Endothelial cell of umbilical vein (primary cell): ENCODE results near the gene EEFSEC. TPM values are rescaled to one million over a fixed set of nuclear protein-coding genes. Genes with fewer than 3 reads are reported as not detected.

Source experiments
- BruUV-seq: library from RNA; stranded (reverse); fragments of 400-500 nt; replicated peaks from 2 replicates; lab custom pipeline; 2021; lab: Mats Ljungman, UMichigan
- CTCF ChIA-PET: fragments of 300-600, 350-600 bp; sonication (Branson Sonifier 250); formaldehyde crosslinking; loops from one replicate; lab custom pipeline; 2021; ENCODE audit warnings: antibody characterized with exemption, inconsistent platforms; lab: Charles Lee
- POLR2A ChIA-PET: fragments of 300-600, 350-600 bp; sonication (Branson Sonifier 250); formaldehyde crosslinking; loops from one replicate; lab custom pipeline; 2021; ENCODE audit warnings: antibody characterized with exemption, inconsistent platforms; lab: Charles Lee
- DNase-seq: peaks from one replicate; pipeline ENCODE4 v3.0.0-alpha.2; 2011; ENCODE audit warnings: low read depth, low spot score
- FAIRE-seq: peaks from 2 replicates; lab custom pipeline; 2011; peaks lifted over from hg19 to GRCh38; lab: Jason Lieb, UNC
- H2AFZ ChIP-seq: 2 replicates; pipeline ENCODE4 v1.6.0; 2012; ENCODE audit warnings: low read depth, low read length, control low read depth, inconsistent platforms
- H3K27ac ChIP-seq: 2 replicates; pipeline ENCODE4 v1.5.1; 2011; ENCODE audit warnings: low read depth, mild to moderate bottlenecking, control low read depth, low read length, moderate library complexity; ENCODE audit not compliant: insufficient read depth
- H3K27me3 ChIP-seq, 2 experiments: 2 replicates each; pipeline versions ENCODE4 v1.6.0 to v1.6.1; 2011; ENCODE audit warnings: low read length in 2 of 2, mixed read lengths in 1 of 2; ENCODE audit not compliant: control insufficient read depth in 2 of 2, insufficient read depth in 2 of 2
- H3K36me3 ChIP-seq, 2 experiments: 2 replicates in 1 of 2; 3 replicates in 1 of 2; pipeline ENCODE4 v1.5.1; 2011; ENCODE audit warnings: low read length in 2 of 2, mild to moderate bottlenecking in 1 of 2, moderate library complexity in 1 of 2; ENCODE audit not compliant: control insufficient read depth in 2 of 2, insufficient read depth in 2 of 2; ENCODE audit errors: extremely low read depth in 1 of 2
- H3K4me1 ChIP-seq: 3 replicates; pipeline ENCODE4 v1.5.1; 2011; ENCODE audit warnings: mild to moderate bottlenecking, low read length; ENCODE audit not compliant: control insufficient read depth, insufficient read depth; ENCODE audit errors: extremely low read depth
- H3K4me2 ChIP-seq: 2 replicates; pipeline ENCODE4 v1.6.1; 2011; ENCODE audit warnings: low read length, control low read depth, mixed read lengths; ENCODE audit not compliant: insufficient read depth
- H3K4me3 ChIP-seq, 3 experiments: fragments of 200-600 bp in 1 of 3; sonication (generic), shearing (Covaris generic) in 1 of 3; replicated peaks in 1 of 3; 2 replicates each; pipeline ENCODE4 v1.5.1; 2011 to 2016; ENCODE audit warnings: control low read depth in 3 of 3, low read length in 3 of 3, mild to moderate bottlenecking in 2 of 3, inconsistent platforms in 1 of 3, low read depth in 1 of 3, moderate library complexity in 1 of 3; ENCODE audit not compliant: insufficient read depth in 1 of 3
- H3K79me2 ChIP-seq: 2 replicates; pipeline ENCODE4 v1.6.0; 2012; ENCODE audit warnings: low read length, inconsistent platforms; ENCODE audit not compliant: control insufficient read depth, insufficient read depth
- H3K9ac ChIP-seq: replicated peaks from 2 replicates; pipeline ENCODE3; 2011; ENCODE audit warnings: low read length, control low read depth; ENCODE audit not compliant: insufficient read depth; ENCODE audit errors: extremely low read depth
- H3K9me1 ChIP-seq: replicated peaks from 3 replicates; pipeline ENCODE4 v1.6.0; 2011; ENCODE audit warnings: mild to moderate bottlenecking, low read length; ENCODE audit not compliant: control insufficient read depth, insufficient read depth; ENCODE audit errors: extremely low read depth
- H3K9me3 ChIP-seq: replicated peaks from 2 replicates; pipeline ENCODE4 v1.5.1; 2012; ENCODE audit warnings: low read length, inconsistent platforms; ENCODE audit not compliant: control insufficient read depth, insufficient read depth
- H4K20me1 ChIP-seq: replicated peaks from 2 replicates; pipeline ENCODE3; 2011; ENCODE audit warnings: mild to moderate bottlenecking, low read length; ENCODE audit not compliant: control insufficient read depth, insufficient read depth; ENCODE audit errors: extremely low read depth
- EZH2 ChIP-seq: IDR thresholded peaks from 2 replicates; pipeline ENCODE4 v1.6.1; 2012; ENCODE audit warnings: borderline replicate concordance, low read depth, mild to moderate bottlenecking, moderate library complexity, low read length, inconsistent platforms; ENCODE audit not compliant: severe bottlenecking
- FOS ChIP-seq: IDR thresholded peaks from 2 replicates; pipeline ENCODE4 v1.6.1; 2011; ENCODE audit warnings: mild to moderate bottlenecking, low read length, moderate library complexity, borderline replicate concordance; ENCODE audit not compliant: insufficient read depth
- GATA2 ChIP-seq: IDR thresholded peaks from 2 replicates; pipeline ENCODE4 v1.7.0; 2011; ENCODE audit warnings: low read depth, mild to moderate bottlenecking, moderate library complexity, mixed read lengths, low read length; ENCODE audit not compliant: insufficient read length, insufficient read depth
- JUN ChIP-seq: IDR thresholded peaks from 2 replicates; pipeline ENCODE4 v1.6.1; 2011; ENCODE audit warnings: borderline replicate concordance, low read depth; ENCODE audit not compliant: insufficient read length, insufficient read depth
- MYC ChIP-seq: IDR thresholded peaks from one replicate; pipeline ENCODE4 v1.6.1; 2011; ENCODE audit warnings: mild to moderate bottlenecking, low read depth, low read length
- POLR2A ChIP-seq: IDR thresholded peaks from 2 replicates; pipeline ENCODE4 v1.6.1; 2012; ENCODE audit warnings: low read depth, mild to moderate bottlenecking, control low read depth, low read length
- POLR2AphosphoS5 ChIP-seq: IDR thresholded peaks from 2 replicates; pipeline ENCODE4 v1.6.1; 2012; ENCODE audit warnings: low read depth, mild to moderate bottlenecking, control low read depth, low read length, moderate library complexity; ENCODE audit not compliant: insufficient read depth
- dilution Hi-C: fragments of 300-500 bp; cut with MboI; formaldehyde crosslinking; loops from one replicate; pipeline ENCODE4 v1.15.0; 2019; ENCODE audit warnings: low sequenced_read_pairs; ENCODE audit not compliant: extremely low pct_ligation_motif_present
- intact Hi-C: fragments of 100-400 bp; cut with micrococcal nuclease; formaldehyde crosslinking; loops from one replicate; pipeline ENCODE4 v1.10.0; 2022
- polyA plus RNA-seq, 4 experiments: library from polyadenylated mRNA; depleted of rRNA in 3 of 4; stranded (reverse) in 3 of 4; unstranded in 1 of 4; fragments of >200 nt; gene quantifications; 2 replicates each; pipeline versions ENCODE4 v1.2.1 to v1.2.3, GENCODE V29; 2011 to 2012; ENCODE audit warnings: missing spikeins in 1 of 4
- total RNA-seq: library from RNA; stranded (reverse); gene quantifications from 2 replicates; pipeline ENCODE4 v1.2.3, GENCODE V29; 2021
- TF ChIP-seq, protein P1 (sequence below), 2 donors: IDR thresholded peaks; 1 replicate in 1 of 2; 2 replicates in 1 of 2; pipeline ENCODE4 v1.5.1; 2011; ENCODE audit warnings: low read length in 2 of 2, mild to moderate bottlenecking in 2 of 2, moderate library complexity in 2 of 2, control low read depth in 1 of 2, inconsistent platforms in 1 of 2, low read depth in 1 of 2; ENCODE audit not compliant: insufficient read depth in 1 of 2; ENCODE audit errors: extremely low read depth in 1 of 2
- TF ChIP-seq, protein P2 (sequence below): IDR thresholded peaks from 2 replicates; pipeline ENCODE4 v1.6.1; 2011; ENCODE audit not compliant: insufficient read depth, insufficient read length

Gene EEFSEC
- total and polyA plus RNA-seq, 2 donors (not counting 3 experiments of a cell fraction or from before 2014, with no cell fraction given) = 13.1 to 14.5 TPM

DNA sequence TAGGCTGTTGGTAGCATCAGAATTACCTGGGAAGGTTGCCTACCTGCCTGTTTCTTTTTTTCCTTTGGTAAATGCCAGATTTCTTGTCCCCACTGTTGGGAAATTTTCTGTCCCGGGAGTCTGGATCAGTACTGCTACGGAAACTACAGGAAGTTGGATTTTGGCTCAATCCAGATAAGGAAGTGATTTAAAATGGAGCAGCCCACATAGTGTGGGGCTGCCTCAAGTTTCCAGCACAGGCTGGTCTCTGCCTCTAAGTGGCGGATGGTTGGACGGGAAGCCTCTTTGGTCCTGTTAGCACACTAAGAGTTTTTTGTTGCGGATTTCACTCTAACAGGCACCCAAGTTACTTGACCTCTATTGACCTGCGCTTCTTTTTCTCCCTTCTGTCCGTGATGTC, 54.7 kb downstream of the EEFSEC start:
- CTCF ChIA-PET = no interaction called here
- Histone ChIP-seq H3K36me3 (no peaks in the 10 kb centered on the region), H3K27ac (no peak overlapping the region), H3K27me3 (no peaks in the 10 kb centered on the region), H3K4me2 (no peak overlapping the region), H4K20me1 (no peaks in the 10 kb centered on the region), H2AFZ (no peak overlapping the region), H3K79me2 (no peaks in the 10 kb centered on the region), H3K9me1 (no peaks in the 10 kb centered on the region), H3K4me3 (no peak overlapping the region), H3K9ac (no peak overlapping the region), H3K4me1 (peaks cover 3% of the 10 kb centered on the region), H3K9me3 (no peaks in the 10 kb centered on the region)
- TF ChIP-seq MYC (no peak), POLR2AphosphoS5 (no peak), JUN (no peak), EZH2 (no peak), GATA2 (no peak), FOS (no peak), POLR2A (no peak)
- TF ChIP-seq, protein P1, sequence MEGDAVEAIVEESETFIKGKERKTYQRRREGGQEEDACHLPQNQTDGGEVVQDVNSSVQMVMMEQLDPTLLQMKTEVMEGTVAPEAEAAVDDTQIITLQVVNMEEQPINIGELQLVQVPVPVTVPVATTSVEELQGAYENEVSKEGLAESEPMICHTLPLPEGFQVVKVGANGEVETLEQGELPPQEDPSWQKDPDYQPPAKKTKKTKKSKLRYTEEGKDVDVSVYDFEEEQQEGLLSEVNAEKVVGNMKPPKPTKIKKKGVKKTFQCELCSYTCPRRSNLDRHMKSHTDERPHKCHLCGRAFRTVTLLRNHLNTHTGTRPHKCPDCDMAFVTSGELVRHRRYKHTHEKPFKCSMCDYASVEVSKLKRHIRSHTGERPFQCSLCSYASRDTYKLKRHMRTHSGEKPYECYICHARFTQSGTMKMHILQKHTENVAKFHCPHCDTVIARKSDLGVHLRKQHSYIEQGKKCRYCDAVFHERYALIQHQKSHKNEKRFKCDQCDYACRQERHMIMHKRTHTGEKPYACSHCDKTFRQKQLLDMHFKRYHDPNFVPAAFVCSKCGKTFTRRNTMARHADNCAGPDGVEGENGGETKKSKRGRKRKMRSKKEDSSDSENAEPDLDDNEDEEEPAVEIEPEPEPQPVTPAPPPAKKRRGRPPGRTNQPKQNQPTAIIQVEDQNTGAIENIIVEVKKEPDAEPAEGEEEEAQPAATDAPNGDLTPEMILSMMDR (IDR thresholded peaks at IDR 0.05; ENCODE audit: extremely low read depth in 1 of 2, insufficient read depth in 1 of 2, low read depth in 1 of 2, low read length in 2 of 2) = no peak
- TF ChIP-seq, protein P2, sequence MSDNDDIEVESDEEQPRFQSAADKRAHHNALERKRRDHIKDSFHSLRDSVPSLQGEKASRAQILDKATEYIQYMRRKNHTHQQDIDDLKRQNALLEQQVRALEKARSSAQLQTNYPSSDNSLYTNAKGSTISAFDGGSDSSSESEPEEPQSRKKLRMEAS = no peak
- FAIRE-seq (no peak), DNase-seq (peak; percentile 12)
- POLR2A ChIA-PET = no interaction called here
- intact Hi-C loops (no loop called here), dilution Hi-C loops (no loop called here)
- BruUV-seq = no TSS peak
